Panc1 (cell line): Measurements from ENCODE around the gene KCNH5.

Experiments used
- CTCF ChIP-seq: fragments of 450-650 bp; IDR thresholded peaks from 2 replicates; pipeline ENCODE4 v1.5.1; 2017; ENCODE audit warnings: mild to moderate bottlenecking
- POLR2AphosphoS5 ChIP-seq: IDR thresholded peaks from 2 replicates; pipeline ENCODE4 v1.6.1; 2012; ENCODE audit warnings: mild to moderate bottlenecking, low read depth, low read length, moderate library complexity
- REST ChIP-seq, 2 experiments: IDR thresholded peaks; 2 replicates each; pipeline ENCODE4 v1.6.1; 2011 to 2012; ENCODE audit warnings: low read depth in 2 of 2, control low read depth in 1 of 2, low read length in 1 of 2, mild to moderate bottlenecking in 1 of 2, moderate library complexity in 1 of 2; ENCODE audit not compliant: insufficient read depth in 1 of 2

- TF ChIP-seq CTCF, result no peak
- TF ChIP-seq REST (IDR thresholded peaks at IDR 0.05; ENCODE audit: insufficient read depth in 1 of 2, low read depth in 2 of 2, low read length in 1 of 2), result no peak
- TF ChIP-seq POLR2AphosphoS5, result no peak
Observed at GRCh38 chr14:62943202-62943601, 102.1 kb downstream of the KCNH5 start.
